Hepatocyte (in vitro differentiated cells): Measurements from ENCODE around the gene ZMYND12. TPM values are rescaled to one million over a fixed set of nuclear protein-coding genes. Genes with fewer than 3 reads are reported as not detected.
A peak's percentile ranks its signal among the peaks of the same experiment; 100 is the strongest.

Experiments used
- DNase-seq: peaks from one replicate; pipeline ENCODE4 v3.0.0-alpha.2; 2016; ENCODE audit warnings: low spot score
- H2AFZ ChIP-seq: fragments of 200-600 bp; sonication (generic); 2 replicates; pipeline ENCODE4 v1.6.0; 2016; ENCODE audit warnings: antibody characterized with exemption, mild to moderate bottlenecking
- H3K27ac ChIP-seq: fragments of 200-600 bp; sonication (generic); 2 replicates; pipeline ENCODE4 v1.5.1; 2016; ENCODE audit warnings: mild to moderate bottlenecking
- H3K27me3 ChIP-seq: fragments of 200-600 bp; sonication (generic); 2 replicates; pipeline ENCODE4 v1.6.1; 2016
- H3K36me3 ChIP-seq: fragments of 200-600 bp; sonication (generic); replicated peaks from 2 replicates; pipeline ENCODE4 v1.5.1; 2016; ENCODE audit warnings: low read depth; ENCODE audit not compliant: insufficient read depth
- H3K4me1 ChIP-seq: fragments of 200-600 bp; sonication (generic); 2 replicates; pipeline ENCODE4 v1.5.1; 2016; ENCODE audit warnings: mild to moderate bottlenecking, moderate library complexity; ENCODE audit not compliant: insufficient read depth
- H3K4me2 ChIP-seq: fragments of 200-600 bp; sonication (generic); 2 replicates; pipeline ENCODE4 v1.6.0; 2016
- H3K4me3 ChIP-seq: fragments of 200-600 bp; sonication (generic); 2 replicates; pipeline ENCODE4 v1.5.1; 2016; ENCODE audit warnings: mild to moderate bottlenecking
- H3K79me2 ChIP-seq: fragments of 200-600 bp; sonication (generic); 2 replicates; pipeline ENCODE4 v1.6.0; 2017; ENCODE audit warnings: mild to moderate bottlenecking
- H3K9me2 ChIP-seq: fragments of 200-600 bp; sonication (generic); replicated peaks from 2 replicates; pipeline ENCODE4 v1.6.0; 2017; ENCODE audit warnings: mild to moderate bottlenecking; ENCODE audit not compliant: insufficient read depth
- H3K9me3 ChIP-seq: fragments of 200-600 bp; sonication (generic); 2 replicates; pipeline ENCODE4 v1.5.1; 2016; ENCODE audit warnings: low read depth, mild to moderate bottlenecking
- H4K20me1 ChIP-seq: fragments of 200-600 bp; sonication (generic); 2 replicates; pipeline ENCODE4 v1.6.0; 2016; ENCODE audit warnings: mild to moderate bottlenecking; ENCODE audit not compliant: insufficient read depth, poor library complexity, severe bottlenecking
- CTCF ChIP-seq: fragments of 200-600 bp; sonication (generic); IDR thresholded peaks from 2 replicates; pipeline ENCODE4 v1.5.1; 2016; ENCODE audit warnings: antibody characterized with exemption, mild to moderate bottlenecking; ENCODE audit not compliant: poor library complexity
- EZH2 ChIP-seq: fragments of 200-600 bp; sonication (generic); IDR thresholded peaks from 2 replicates; pipeline ENCODE4 v1.6.1; 2016; ENCODE audit warnings: antibody characterized with exemption, mild to moderate bottlenecking, borderline replicate concordance
- EZH2phosphoT487 ChIP-seq: fragments of 200-600 bp; sonication (generic); IDR thresholded peaks from one replicate; pipeline ENCODE4 v1.6.1; 2018; ENCODE audit warnings: antibody characterized with exemption, mild to moderate bottlenecking, low read depth, moderate library complexity; ENCODE audit not compliant: unreplicated experiment, severe bottlenecking
- WGBS: methylation state at CpG from one replicate; pipeline ENCODE4 v1.1.6; 2016; ENCODE audit warnings: low lambda C conversion rate; ENCODE audit errors: missing lambda C conversion rate; 5-methylcytosine and 5-hydroxymethylcytosine counted together
- polyA plus RNA-seq: library from polyadenylated mRNA; unstranded; fragments of >200 nt; fragmentation: Nextera tagmentation; extraction: Ambion mirVana; gene quantifications from 2 replicates; pipeline ENCODE4 v1.2.1, GENCODE V29; 2016
- total RNA-seq: library from RNA; depleted of rRNA; stranded (reverse); fragments of >200 nt; gene quantifications from 2 replicates; pipeline ENCODE4 v1.2.3, GENCODE V29; 2014

The ZMYND12 gene
- total and polyA plus RNA-seq, 2 experiments from 2014 or later, result 0.57 to 0.87 TPM

GRCh38 chr1:42462828-42463763, 7.3 kb upstream of the ZMYND12 start, which contains the start of gene CCDC30:
Gene CCDC30 (plus strand): TSS chr1:42463286. CDS start chr1:42480552, 17,266 bp downstream.
- 3% methylated on average over 59 of the region's 59 CpGs for WGBS
- no peaks in the 10 kb centered on the region for H4K20me1 ChIP-seq
- peak within 1 kb of the TSS; percentile 81 for H3K4me2 ChIP-seq
- DNase-seq, result peak; percentile 98
- peaks cover 18% of the 10 kb centered on the region for H3K4me1 ChIP-seq
- H3K27me3 ChIP-seq, result no peaks in the 10 kb centered on the region
- no peaks in the 10 kb centered on the region for H3K9me3 ChIP-seq
- H3K9me2 ChIP-seq, result no peaks in the 10 kb centered on the region
- H3K4me3 ChIP-seq, result peak within 1 kb of the TSS; percentile 46
- no peaks in the 10 kb centered on the region for H3K79me2 ChIP-seq
- H3K27ac ChIP-seq, result peak within 1 kb of the TSS; percentile 32
- no peak for TF ChIP-seq EZH2phosphoT487
- no peak for TF ChIP-seq EZH2
- TF ChIP-seq CTCF, result no peak
- H2AFZ ChIP-seq, result peak within 1 kb of the TSS; percentile 58
- no peaks in the 10 kb centered on the region for H3K36me3 ChIP-seq

- H3K4me3 ChIP-seq, result no peak overlapping the region
- H3K79me2 ChIP-seq, result peaks cover 7% of the 10 kb centered on the region
- no peak overlapping the region for H2AFZ ChIP-seq
- H3K9me3 ChIP-seq, result no peaks in the 10 kb centered on the region
- no peak overlapping the region for H3K4me2 ChIP-seq
- WGBS, result 85% methylated on average over 2 of the region's 2 CpGs
- DNase-seq, result peak; percentile 15
- H3K27me3 ChIP-seq, result no peaks in the 10 kb centered on the region
- peaks cover 22% of the 10 kb centered on the region for H3K4me1 ChIP-seq
- H4K20me1 ChIP-seq, result no peaks in the 10 kb centered on the region
- no peaks in the 10 kb centered on the region for H3K9me2 ChIP-seq
- TF ChIP-seq CTCF, result no peak
- no peak for TF ChIP-seq EZH2phosphoT487
- no peak for TF ChIP-seq EZH2
- no peaks in the 10 kb centered on the region for H3K36me3 ChIP-seq
- peak overlapping the region; percentile 26 for H3K27ac ChIP-seq
These were observed 5.4 kb upstream of the ZMYND12 start for GRCh38 chr1:42461196-42461595.

GRCh38 chr1:42456754-42457089, 900 bp upstream of the ZMYND12 start:
- H3K4me2 ChIP-seq, result peak overlapping the region; percentile 99
- no peaks in the 10 kb centered on the region for H3K36me3 ChIP-seq
- peaks cover 7% of the 10 kb centered on the region for H3K79me2 ChIP-seq
- H3K4me1 ChIP-seq, result peaks cover 9% of the 10 kb centered on the region
- H3K4me3 ChIP-seq, result peak overlapping the region; percentile 84
- H3K27me3 ChIP-seq, result no peaks in the 10 kb centered on the region
- no peaks in the 10 kb centered on the region for H3K9me3 ChIP-seq
- peak; percentile 77 for DNase-seq
- peak overlapping the region; percentile 97 for H3K27ac ChIP-seq
- H4K20me1 ChIP-seq, result no peaks in the 10 kb centered on the region
- no peak for TF ChIP-seq EZH2
- no peak for TF ChIP-seq EZH2phosphoT487
- WGBS, result 2% methylated on average over 20 of the region's 23 CpGs
- no peaks in the 10 kb centered on the region for H3K9me2 ChIP-seq
- H2AFZ ChIP-seq, result peak overlapping the region; percentile 99

GRCh38 chr1:42454403-42454802, 1.4 kb downstream of the ZMYND12 start:
- WGBS, result 87% methylated on average over 5 of the region's 5 CpGs

More at GRCh38 chr1:42454403-42454802, 1.4 kb downstream of the ZMYND12 start:
- H3K4me3 ChIP-seq, result no peak overlapping the region
- no peaks in the 10 kb centered on the region for H3K9me3 ChIP-seq
- no peak overlapping the region for H2AFZ ChIP-seq
- H3K27ac ChIP-seq, result peak overlapping the region; percentile 54
- H3K4me1 ChIP-seq, result peaks cover 9% of the 10 kb centered on the region
- no peaks in the 10 kb centered on the region for H3K9me2 ChIP-seq
- no peak overlapping the region for H3K4me2 ChIP-seq
- no peaks in the 10 kb centered on the region for H3K36me3 ChIP-seq
- no peaks in the 10 kb centered on the region for H3K27me3 ChIP-seq
- TF ChIP-seq CTCF (no peak), EZH2 (no peak), EZH2phosphoT487 (no peak)
- H3K79me2 ChIP-seq, result peaks cover 7% of the 10 kb centered on the region
- no peak for DNase-seq
- H4K20me1 ChIP-seq, result no peaks in the 10 kb centered on the region
